HEK293 (cell line): ENCODE measurements around the gene PDE6B.

Experiments used
- CTCF ChIA-PET: fragments of 350-600 bp; formaldehyde crosslinking; extraction: SDS; loops from one replicate; lab custom pipeline; 2021; ENCODE audit warnings: antibody characterized with exemption; lab: Yijun Ruan, JAX
- POLR2A ChIA-PET: fragments of 300-600 bp; formaldehyde crosslinking; extraction: SDS; loops from one replicate; lab custom pipeline; 2020; ENCODE audit warnings: antibody characterized with exemption, inconsistent platforms; lab: Yijun Ruan, JAX
- H3K27ac ChIP-seq: fragments of 200-500 bp; sonication (Bioruptor generic); 2 replicates; pipeline ENCODE4 v1.5.1; 2014; ENCODE audit warnings: low read depth, low read length, control low read depth, inconsistent platforms; ENCODE audit errors: extremely low read depth
- H3K36me3 ChIP-seq, 2 experiments: fragments of 200-500 bp in 1 of 2; sonication (Bioruptor generic) in 1 of 2; 1 replicate in 1 of 2; 2 replicates in 1 of 2; pipeline ENCODE4 v1.5.1; 2014 to 2017; ENCODE audit warnings: inconsistent platforms in 2 of 2, low read length in 2 of 2; ENCODE audit not compliant: control insufficient read depth in 2 of 2, insufficient read depth in 1 of 2
- H3K4me1 ChIP-seq: fragments of 200-500 bp; sonication (Bioruptor generic); 2 replicates; pipeline ENCODE4 v1.5.1; 2014; ENCODE audit warnings: mild to moderate bottlenecking, low read length, inconsistent platforms; ENCODE audit not compliant: control insufficient read depth, insufficient read depth
- H3K4me3 ChIP-seq: 2 replicates; pipeline ENCODE4 v1.5.1; 2011; ENCODE audit warnings: low read depth, mild to moderate bottlenecking, control low read depth, low read length, moderate library complexity
- H3K9me3 ChIP-seq: fragments of 200-500 bp; sonication (Bioruptor generic); 2 replicates; pipeline ENCODE4 v1.5.1; 2014; ENCODE audit warnings: low read depth, low read length, inconsistent platforms; ENCODE audit not compliant: control insufficient read depth, insufficient read depth
- GLIS1 ChIP-seq: fragments of 450-650 bp; formaldehyde crosslinking; IDR thresholded peaks from 2 replicates; pipeline ENCODE4 v1.5.1; 2016; ENCODE audit warnings: missing biosample characterization, missing genetic modification characterization
- GLIS2 ChIP-seq: fragments of 450-650 bp; formaldehyde crosslinking; IDR thresholded peaks from 2 replicates; pipeline ENCODE4 v1.5.1; 2016; ENCODE audit warnings: missing biosample characterization, missing genetic modification characterization
- HOXA7 ChIP-seq: sonication (generic); formaldehyde crosslinking; IDR thresholded peaks from 2 replicates; pipeline ENCODE4 v1.8.1; 2022; ENCODE audit warnings: missing genetic modification reagents, borderline replicate concordance
- KLF1 ChIP-seq: fragments of 450-650 bp; formaldehyde crosslinking; IDR thresholded peaks from 2 replicates; pipeline ENCODE4 v1.5.1; 2016; ENCODE audit warnings: missing biosample characterization, missing genetic modification characterization
- MEIS1 ChIP-seq: sonication (generic); formaldehyde crosslinking; IDR thresholded peaks from 2 replicates; pipeline ENCODE4 v1.8.1; 2022; ENCODE audit warnings: missing genetic modification reagents, mild to moderate bottlenecking, borderline replicate concordance
- REPIN1 ChIP-seq: fragments of 450-650 bp; formaldehyde crosslinking; IDR thresholded peaks from 2 replicates; pipeline ENCODE4 v1.5.1; 2017; ENCODE audit warnings: missing biosample characterization, missing genetic modification characterization, low read depth
- SETDB1 ChIP-seq: IDR thresholded peaks from one replicate; pipeline ENCODE4 v1.6.1; 2017; ENCODE audit warnings: mild to moderate bottlenecking, low read length, moderate library complexity, mixed read lengths; ENCODE audit not compliant: insufficient read length
- SP2 ChIP-seq: fragments of 450-650 bp; formaldehyde crosslinking; IDR thresholded peaks from 2 replicates; pipeline ENCODE4 v1.5.1; 2016; ENCODE audit warnings: missing biosample characterization, missing genetic modification characterization
- ZBTB8A ChIP-seq: fragments of 450-650 bp; formaldehyde crosslinking; IDR thresholded peaks from 2 replicates; pipeline ENCODE4 v1.5.1; 2016; ENCODE audit warnings: missing biosample characterization, missing genetic modification characterization
- ZIC2 ChIP-seq: fragments of 450-650 bp; formaldehyde crosslinking; IDR thresholded peaks from 2 replicates; pipeline ENCODE4 v1.5.1; 2016; ENCODE audit warnings: missing biosample characterization, missing genetic modification characterization
- ZNF10 ChIP-seq: fragments of 450-650 bp; formaldehyde crosslinking; IDR thresholded peaks from 2 replicates; pipeline ENCODE4 v1.5.1; 2017; ENCODE audit warnings: missing biosample characterization, missing genetic modification characterization
- ZNF529 ChIP-seq: fragments of 450-650 bp; formaldehyde crosslinking; IDR thresholded peaks from 2 replicates; pipeline ENCODE4 v1.5.1; 2017; ENCODE audit warnings: missing genetic modification characterization, missing biosample characterization; ENCODE audit not compliant: insufficient replicate concordance
- ZNF585B ChIP-seq: fragments of 450-650 bp; formaldehyde crosslinking; IDR thresholded peaks from 2 replicates; pipeline ENCODE4 v1.5.1; 2016; ENCODE audit warnings: missing biosample characterization, missing genetic modification characterization
- ZNF596 ChIP-seq: fragments of 450-650 bp; IDR thresholded peaks from 2 replicates; pipeline ENCODE4 v1.5.0; 2018; ENCODE audit warnings: missing biosample characterization, mild to moderate bottlenecking, missing genetic modification characterization, moderate library complexity
- ZNF76 ChIP-seq: fragments of 450-650 bp; formaldehyde crosslinking; IDR thresholded peaks from 2 replicates; pipeline ENCODE4; 2016; ENCODE audit warnings: low read depth, missing biosample characterization, missing genetic modification characterization, borderline replicate concordance
- TF ChIP-seq, protein P1 (sequence below): fragments of 450-650 bp; formaldehyde crosslinking; IDR thresholded peaks from 2 replicates; pipeline ENCODE4 v1.5.1; 2016; ENCODE audit warnings: missing biosample characterization, missing genetic modification characterization
- TF ChIP-seq, protein P2 (sequence below): fragments of 450-650 bp; formaldehyde crosslinking; optimal IDR thresholded peaks from 2 replicates; pipeline ENCODE3; 2016; ENCODE audit warnings: missing biosample characterization, mild to moderate bottlenecking, missing genetic modification characterization
- TF ChIP-seq, protein P3 (sequence below): fragments of 450-650 bp; formaldehyde crosslinking; IDR thresholded peaks from 2 replicates; pipeline ENCODE4 v1.5.1; 2016; ENCODE audit warnings: missing biosample characterization, missing genetic modification characterization
- TF ChIP-seq, protein P4 (sequence below): fragments of 450-650 bp; formaldehyde crosslinking; IDR thresholded peaks from 2 replicates; pipeline ENCODE4 v1.5.1; 2016; ENCODE audit warnings: missing biosample characterization, missing genetic modification characterization, low read depth
- TF ChIP-seq, protein P5 (sequence below): fragments of 450-650 bp; formaldehyde crosslinking; IDR thresholded peaks from 2 replicates; pipeline ENCODE4 v1.5.1; 2016; ENCODE audit warnings: missing biosample characterization, missing genetic modification characterization

Gene PDE6B

DNA sequence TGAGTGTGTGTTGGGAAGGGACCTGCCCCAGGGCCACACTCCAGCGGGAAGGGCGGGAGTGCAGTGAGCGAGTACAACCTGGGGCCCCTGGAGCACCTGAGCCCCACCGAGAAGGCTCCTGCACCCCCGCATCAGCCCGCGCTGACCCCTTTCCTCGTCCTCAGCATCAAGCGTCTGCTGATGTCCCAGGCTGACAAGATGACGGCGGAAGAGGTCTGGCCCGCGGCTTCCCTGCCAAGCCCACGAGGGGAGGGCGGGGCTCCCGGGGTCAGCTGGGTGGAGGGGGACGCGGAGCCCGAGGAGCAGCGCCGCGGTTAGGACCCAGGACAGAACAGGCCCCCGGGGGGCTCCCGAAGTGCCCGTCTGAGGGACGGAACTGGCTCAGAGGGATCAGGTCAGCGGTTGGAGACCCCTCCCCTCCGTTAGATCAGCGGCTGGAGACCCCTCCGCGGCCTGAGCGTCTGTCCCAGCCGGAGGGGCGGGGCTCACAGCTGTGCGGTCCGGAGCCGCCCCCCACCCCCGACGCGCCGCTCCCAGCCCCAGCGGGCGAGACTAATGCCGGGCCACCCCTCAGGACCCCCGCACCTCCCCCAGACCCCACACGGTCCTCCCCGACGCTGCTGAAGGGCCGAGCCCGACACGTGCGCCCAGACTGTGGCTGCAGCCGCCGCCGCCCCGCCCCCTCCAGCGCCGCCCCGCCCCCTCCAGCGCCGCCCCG, 55.7 kb downstream of the PDE6B start (continued):
- TF ChIP-seq, protein P1, sequence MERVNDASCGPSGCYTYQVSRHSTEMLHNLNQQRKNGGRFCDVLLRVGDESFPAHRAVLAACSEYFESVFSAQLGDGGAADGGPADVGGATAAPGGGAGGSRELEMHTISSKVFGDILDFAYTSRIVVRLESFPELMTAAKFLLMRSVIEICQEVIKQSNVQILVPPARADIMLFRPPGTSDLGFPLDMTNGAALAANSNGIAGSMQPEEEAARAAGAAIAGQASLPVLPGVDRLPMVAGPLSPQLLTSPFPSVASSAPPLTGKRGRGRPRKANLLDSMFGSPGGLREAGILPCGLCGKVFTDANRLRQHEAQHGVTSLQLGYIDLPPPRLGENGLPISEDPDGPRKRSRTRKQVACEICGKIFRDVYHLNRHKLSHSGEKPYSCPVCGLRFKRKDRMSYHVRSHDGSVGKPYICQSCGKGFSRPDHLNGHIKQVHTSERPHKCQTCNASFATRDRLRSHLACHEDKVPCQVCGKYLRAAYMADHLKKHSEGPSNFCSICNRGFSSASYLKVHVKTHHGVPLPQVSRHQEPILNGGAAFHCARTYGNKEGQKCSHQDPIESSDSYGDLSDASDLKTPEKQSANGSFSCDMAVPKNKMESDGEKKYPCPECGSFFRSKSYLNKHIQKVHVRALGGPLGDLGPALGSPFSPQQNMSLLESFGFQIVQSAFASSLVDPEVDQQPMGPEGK (tag by site-specific recombination) = peak; percentile 58
- TF ChIP-seq ZNF529 (tag by site-specific recombination) = no peak

DNA sequence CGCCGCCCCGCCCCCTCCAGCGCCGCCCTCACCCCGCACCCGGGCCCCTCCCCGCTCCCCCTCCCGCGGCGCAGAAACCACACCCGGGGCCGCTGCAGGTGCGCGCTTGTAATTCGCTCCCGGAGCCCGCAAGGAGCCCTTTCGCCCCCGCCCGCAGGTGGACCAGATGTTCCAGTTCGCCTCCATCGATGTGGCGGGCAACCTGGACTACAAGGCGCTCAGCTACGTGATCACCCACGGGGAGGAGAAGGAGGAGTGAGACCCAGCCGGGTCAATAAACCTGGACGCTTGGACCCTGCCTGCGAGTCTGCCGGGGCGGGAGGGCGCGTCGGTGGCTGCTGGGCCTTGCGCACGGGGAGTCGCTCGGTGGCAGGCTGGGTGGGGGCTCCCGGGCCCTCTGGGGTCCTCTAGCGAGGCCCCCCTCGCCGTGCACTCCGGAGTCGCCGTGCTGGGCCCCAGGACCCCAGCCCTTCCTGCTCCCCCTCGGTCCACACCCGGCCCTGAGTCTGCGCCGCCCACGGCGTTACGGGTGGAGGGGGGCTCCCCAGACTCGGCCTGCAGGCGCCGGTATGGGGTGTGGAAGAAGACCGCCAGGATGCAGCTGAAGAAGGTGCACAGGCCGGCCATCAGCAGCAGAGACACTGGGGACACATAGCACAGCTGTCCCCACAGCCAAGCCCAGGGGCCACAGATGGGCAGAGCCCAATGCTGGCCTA, 56.5 kb downstream of the PDE6B start:
- Histone ChIP-seq H3K27ac (no peak overlapping the region), H3K9me3 (no peaks in the 10 kb centered on the region), H3K36me3 (no peaks in the 10 kb centered on the region), H3K4me3 (no peak overlapping the region), H3K4me1 (no peaks in the 10 kb centered on the region; the same call in 1 of the 2 replicates)
- POLR2A ChIA-PET = no interaction called here
- CTCF ChIA-PET = interaction anchor here (0.6 kb wide), 1 partner anchor 57 kb away, joined by 3 read pairs; no protein-coding TSS in a partner anchor
- TF ChIP-seq ZNF76 (tag by site-specific recombination) (no peak), ZIC2 (tag by site-specific recombination) (peak; percentile 51), KLF1 (tag by site-specific recombination) (0 out of 2 replicates have a peak, but pooled peaks have one; percentile 6), SP2 (tag by site-specific recombination) (no peak), GLIS2 (tag by site-specific recombination) (peak; percentile 28; the same call in 1 of the 2 replicates), ZBTB8A (0 out of 2 replicates have a peak, but pooled peaks have one; percentile 33), GLIS1 (tag by site-specific recombination) (peak; percentile 52)
- TF ChIP-seq, protein P2, sequence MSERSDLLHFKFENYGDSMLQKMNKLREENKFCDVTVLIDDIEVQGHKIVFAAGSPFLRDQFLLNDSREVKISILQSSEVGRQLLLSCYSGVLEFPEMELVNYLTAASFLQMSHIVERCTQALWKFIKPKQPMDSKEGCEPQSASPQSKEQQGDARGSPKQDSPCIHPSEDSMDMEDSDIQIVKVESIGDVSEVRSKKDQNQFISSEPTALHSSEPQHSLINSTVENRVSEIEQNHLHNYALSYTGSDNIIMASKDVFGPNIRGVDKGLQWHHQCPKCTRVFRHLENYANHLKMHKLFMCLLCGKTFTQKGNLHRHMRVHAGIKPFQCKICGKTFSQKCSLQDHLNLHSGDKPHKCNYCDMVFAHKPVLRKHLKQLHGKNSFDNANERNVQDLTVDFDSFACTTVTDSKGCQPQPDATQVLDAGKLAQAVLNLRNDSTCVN = peak; percentile 42
- TF ChIP-seq, protein P3, sequence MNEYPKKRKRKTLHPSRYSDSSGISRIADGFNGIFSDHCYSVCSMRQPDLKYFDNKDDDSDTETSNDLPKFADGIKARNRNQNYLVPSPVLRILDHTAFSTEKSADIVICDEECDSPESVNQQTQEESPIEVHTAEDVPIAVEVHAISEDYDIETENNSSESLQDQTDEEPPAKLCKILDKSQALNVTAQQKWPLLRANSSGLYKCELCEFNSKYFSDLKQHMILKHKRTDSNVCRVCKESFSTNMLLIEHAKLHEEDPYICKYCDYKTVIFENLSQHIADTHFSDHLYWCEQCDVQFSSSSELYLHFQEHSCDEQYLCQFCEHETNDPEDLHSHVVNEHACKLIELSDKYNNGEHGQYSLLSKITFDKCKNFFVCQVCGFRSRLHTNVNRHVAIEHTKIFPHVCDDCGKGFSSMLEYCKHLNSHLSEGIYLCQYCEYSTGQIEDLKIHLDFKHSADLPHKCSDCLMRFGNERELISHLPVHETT (tag by site-specific recombination) = no peak

DNA sequence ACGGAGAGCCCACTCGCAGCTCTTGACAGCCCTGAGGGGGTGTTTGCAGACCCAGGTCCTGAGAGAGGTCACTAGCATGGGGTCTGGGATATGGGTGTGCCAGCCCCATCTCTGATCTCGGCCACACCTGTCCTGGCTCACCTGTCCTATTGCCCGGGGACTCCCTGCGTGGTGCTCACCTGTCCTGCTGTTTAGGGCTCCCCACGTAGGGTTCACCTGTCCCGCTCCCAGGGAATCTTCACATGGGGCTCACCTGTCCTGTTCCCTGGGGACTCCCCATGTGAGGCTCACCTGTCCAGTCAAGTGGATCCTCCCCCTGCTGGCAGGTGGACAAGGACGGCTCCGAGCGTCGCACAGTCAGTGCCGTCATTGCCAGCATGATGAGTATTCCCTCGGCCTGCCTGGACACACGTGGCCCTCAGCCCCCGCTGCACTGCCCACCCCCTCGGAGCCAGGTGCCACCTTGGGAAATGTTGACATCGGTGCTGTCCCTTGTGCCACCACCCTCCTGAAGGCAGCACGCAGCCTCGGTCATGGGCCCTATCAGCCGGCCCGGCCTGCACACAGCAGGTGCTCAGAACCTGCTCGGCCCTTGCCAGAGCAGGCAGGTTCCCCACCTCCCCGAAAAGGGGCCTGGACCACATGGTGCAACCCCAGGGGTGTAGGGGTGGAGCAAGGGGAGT, 57.3 kb downstream of the PDE6B start:
- H3K27ac ChIP-seq = no peak overlapping the region
- POLR2A ChIA-PET = no interaction called here
- no peak overlapping the region for H3K4me3 ChIP-seq
- no peaks in the 10 kb centered on the region; the same call in 1 of the 2 replicates for H3K4me1 ChIP-seq
- no peaks in the 10 kb centered on the region for H3K36me3 ChIP-seq
- CTCF ChIA-PET = interaction anchor here (0.6 kb wide), 1 partner anchor 56 kb away, joined by 3 read pairs; no protein-coding TSS in a partner anchor
- no peaks in the 10 kb centered on the region for H3K9me3 ChIP-seq
- TF ChIP-seq ZNF596 = no peak
- TF ChIP-seq, protein P4, sequence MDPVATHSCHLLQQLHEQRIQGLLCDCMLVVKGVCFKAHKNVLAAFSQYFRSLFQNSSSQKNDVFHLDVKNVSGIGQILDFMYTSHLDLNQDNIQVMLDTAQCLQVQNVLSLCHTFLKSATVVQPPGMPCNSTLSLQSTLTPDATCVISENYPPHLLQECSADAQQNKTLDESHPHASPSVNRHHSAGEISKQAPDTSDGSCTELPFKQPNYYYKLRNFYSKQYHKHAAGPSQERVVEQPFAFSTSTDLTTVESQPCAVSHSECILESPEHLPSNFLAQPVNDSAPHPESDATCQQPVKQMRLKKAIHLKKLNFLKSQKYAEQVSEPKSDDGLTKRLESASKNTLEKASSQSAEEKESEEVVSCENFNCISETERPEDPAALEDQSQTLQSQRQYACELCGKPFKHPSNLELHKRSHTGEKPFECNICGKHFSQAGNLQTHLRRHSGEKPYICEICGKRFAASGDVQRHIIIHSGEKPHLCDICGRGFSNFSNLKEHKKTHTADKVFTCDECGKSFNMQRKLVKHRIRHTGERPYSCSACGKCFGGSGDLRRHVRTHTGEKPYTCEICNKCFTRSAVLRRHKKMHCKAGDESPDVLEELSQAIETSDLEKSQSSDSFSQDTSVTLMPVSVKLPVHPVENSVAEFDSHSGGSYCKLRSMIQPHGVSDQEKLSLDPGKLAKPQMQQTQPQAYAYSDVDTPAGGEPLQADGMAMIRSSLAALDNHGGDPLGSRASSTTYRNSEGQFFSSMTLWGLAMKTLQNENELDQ (tag by site-specific recombination) = no peak
- TF ChIP-seq REPIN1 = no peak
- no peak for TF ChIP-seq ZNF585B (tag by site-specific recombination)
- no peak for TF ChIP-seq ZNF10
- TF ChIP-seq MEIS1 (CRISPR knock-in tag) = no peak
- TF ChIP-seq, protein P5, sequence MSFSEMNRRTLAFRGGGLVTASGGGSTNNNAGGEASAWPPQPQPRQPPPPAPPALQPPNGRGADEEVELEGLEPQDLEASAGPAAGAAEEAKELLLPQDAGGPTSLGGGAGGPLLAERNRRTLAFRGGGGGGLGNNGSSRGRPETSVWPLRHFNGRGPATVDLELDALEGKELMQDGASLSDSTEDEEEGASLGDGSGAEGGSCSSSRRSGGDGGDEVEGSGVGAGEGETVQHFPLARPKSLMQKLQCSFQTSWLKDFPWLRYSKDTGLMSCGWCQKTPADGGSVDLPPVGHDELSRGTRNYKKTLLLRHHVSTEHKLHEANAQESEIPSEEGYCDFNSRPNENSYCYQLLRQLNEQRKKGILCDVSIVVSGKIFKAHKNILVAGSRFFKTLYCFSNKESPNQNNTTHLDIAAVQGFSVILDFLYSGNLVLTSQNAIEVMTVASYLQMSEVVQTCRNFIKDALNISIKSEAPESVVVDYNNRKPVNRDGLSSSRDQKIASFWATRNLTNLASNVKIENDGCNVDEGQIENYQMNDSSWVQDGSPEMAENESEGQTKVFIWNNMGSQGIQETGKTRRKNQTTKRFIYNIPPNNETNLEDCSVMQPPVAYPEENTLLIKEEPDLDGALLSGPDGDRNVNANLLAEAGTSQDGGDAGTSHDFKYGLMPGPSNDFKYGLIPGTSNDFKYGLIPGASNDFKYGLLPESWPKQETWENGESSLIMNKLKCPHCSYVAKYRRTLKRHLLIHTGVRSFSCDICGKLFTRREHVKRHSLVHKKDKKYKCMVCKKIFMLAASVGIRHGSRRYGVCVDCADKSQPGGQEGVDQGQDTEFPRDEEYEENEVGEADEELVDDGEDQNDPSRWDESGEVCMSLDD (tag by site-specific recombination) = no peak
- no peak for TF ChIP-seq HOXA7 (CRISPR knock-in tag)
- no peak for TF ChIP-seq SETDB1
